SK-N-SH treated with all-trans-retinoic acid at 6 μM for 48 hours (cell line): ENCODE measurements around the gene NET1.

Experiments
- ATAC-seq: fragments of 200-7000 bp; cut with Tn5 transposase; 3 replicates; pipeline ENCODE4 v1.9.1; 2020; ENCODE audit warnings: mild to moderate bottlenecking, moderate library complexity
- ARNTL ChIP-seq: fragments of 450-650 bp; formaldehyde crosslinking; IDR thresholded peaks from 2 replicates; pipeline ENCODE4 v1.5.0; 2020; ENCODE audit warnings: low read depth, mild to moderate bottlenecking, moderate library complexity, borderline replicate concordance
- BACH2 ChIP-seq: fragments of 250-450 bp; sonication (Bioruptor Pico); IDR thresholded peaks from 2 replicates; pipeline ENCODE4 v1.9.0; 2021; ENCODE audit warnings: mild to moderate bottlenecking, borderline replicate concordance
- CREB5 ChIP-seq: fragments of 250-450 bp; sonication (Bioruptor Pico); IDR thresholded peaks from 2 replicates; pipeline ENCODE4 v1.5.1; 2020; ENCODE audit warnings: low read depth, mild to moderate bottlenecking, moderate library complexity
- CSRNP3 ChIP-seq: fragments of 250-450 bp; sonication (Bioruptor Pico); IDR thresholded peaks from 2 replicates; pipeline ENCODE4 v1.5.1; 2021; ENCODE audit warnings: mild to moderate bottlenecking, moderate library complexity
- ESRRG ChIP-seq: fragments of 250-450 bp; sonication (Bioruptor Pico); IDR thresholded peaks from 2 replicates; pipeline ENCODE4 v1.6.1; 2021; ENCODE audit warnings: mild to moderate bottlenecking
- GLIS3 ChIP-seq: fragments of 250-450 bp; sonication (Bioruptor Pico); IDR thresholded peaks from 2 replicates; pipeline ENCODE4 v1.5.0; 2020; ENCODE audit warnings: mild to moderate bottlenecking, moderate library complexity
- ISL1 ChIP-seq: fragments of 250-450 bp; sonication (Bioruptor Pico); IDR thresholded peaks from 2 replicates; pipeline ENCODE4 v2.1.2; 2022; ENCODE audit warnings: mild to moderate bottlenecking, moderate library complexity
- OSR1 ChIP-seq: fragments of 250-450 bp; sonication (Bioruptor Pico); IDR thresholded peaks from 2 replicates; pipeline ENCODE4 v1.8.0; 2022; ENCODE audit warnings: moderate library complexity, mild to moderate bottlenecking, inconsistent platforms
- POU6F1 ChIP-seq: fragments of 250-450 bp; sonication (Bioruptor Pico); IDR thresholded peaks from 2 replicates; pipeline ENCODE4 v1.8.0; 2021; ENCODE audit warnings: low read depth, mild to moderate bottlenecking, moderate library complexity, borderline replicate concordance
- PPARA ChIP-seq: fragments of 250-450 bp; sonication (Bioruptor Pico); IDR thresholded peaks from 2 replicates; pipeline ENCODE4 v1.5.0; 2020; ENCODE audit warnings: mild to moderate bottlenecking, borderline replicate concordance
- RARB ChIP-seq: fragments of 250-450 bp; sonication (Bioruptor Pico); IDR thresholded peaks from 2 replicates; pipeline ENCODE4 v1.8.0; 2021; ENCODE audit warnings: mild to moderate bottlenecking, moderate library complexity
- SNAI2 ChIP-seq: fragments of 250-450 bp; sonication (Bioruptor Pico); IDR thresholded peaks from 2 replicates; pipeline ENCODE4 v1.5.0; 2020; ENCODE audit warnings: mild to moderate bottlenecking, moderate library complexity
- TCF4 ChIP-seq: fragments of 250-450 bp; sonication (Bioruptor Pico); IDR thresholded peaks from 2 replicates; pipeline ENCODE4 v1.8.0; 2021; ENCODE audit warnings: mild to moderate bottlenecking, moderate library complexity, borderline replicate concordance
- TOX ChIP-seq: fragments of 250-450 bp; sonication (Bioruptor Pico); IDR thresholded peaks from 2 replicates; pipeline ENCODE4 v1.8.0; 2021; ENCODE audit warnings: mild to moderate bottlenecking, moderate library complexity, borderline replicate concordance
- TSHZ2 ChIP-seq: fragments of 250-450 bp; sonication (Bioruptor Pico); IDR thresholded peaks from 2 replicates; pipeline ENCODE4 v1.5.0; 2020; ENCODE audit warnings: mild to moderate bottlenecking, moderate library complexity
- ZC3H10 ChIP-seq: fragments of 250-450 bp; sonication (Bioruptor Pico); IDR thresholded peaks from 2 replicates; pipeline ENCODE4 v1.5.1; 2021; ENCODE audit warnings: mild to moderate bottlenecking, moderate library complexity
- ZFP3 ChIP-seq: fragments of 250-450 bp; sonication (Bioruptor Pico); IDR thresholded peaks from 2 replicates; pipeline ENCODE4 v1.5.0; 2020; ENCODE audit warnings: mild to moderate bottlenecking, moderate library complexity
- ZFP30 ChIP-seq: fragments of 450-650 bp; formaldehyde crosslinking; IDR thresholded peaks from 2 replicates; pipeline ENCODE4 v1.5.0; 2022; ENCODE audit warnings: mild to moderate bottlenecking, moderate library complexity
- ZNF565 ChIP-seq: fragments of 450-650 bp; formaldehyde crosslinking; conservative IDR thresholded peaks from 2 replicates; pipeline ENCODE4 v1.5.0; 2020; ENCODE audit warnings: low read depth, mild to moderate bottlenecking, moderate library complexity
- ZNF70 ChIP-seq: fragments of 450-650 bp; formaldehyde crosslinking; IDR thresholded peaks from 2 replicates; pipeline ENCODE4 v1.5.0; 2020; ENCODE audit warnings: mild to moderate bottlenecking, moderate library complexity
- ZNF8 ChIP-seq: fragments of 450-650 bp; formaldehyde crosslinking; IDR thresholded peaks from 2 replicates; pipeline ENCODE4 v1.5.0; 2020; ENCODE audit warnings: mild to moderate bottlenecking, moderate library complexity

NET1 gene

GRCh38 chr10:5480162-5480941, 68.0 kb downstream of the NET1 start (continued):
- TF ChIP-seq CSRNP3 (CRISPR knock-in tag) (no peak), POU6F1 (CRISPR knock-in tag) (no peak)

- TF ChIP-seq CSRNP3 (CRISPR knock-in tag) (no peak), BACH2 (CRISPR knock-in tag) (no peak), ZFP3 (no peak), SNAI2 (no peak), TSHZ2 (CRISPR knock-in tag) (no peak), ARNTL (CRISPR knock-in tag) (no peak), ZFP30 (no peak), GLIS3 (CRISPR knock-in tag) (no peak), ESRRG (CRISPR knock-in tag) (no peak), ZNF8 (CRISPR knock-in tag) (no peak), OSR1 (CRISPR knock-in tag) (no peak), ZC3H10 (CRISPR knock-in tag) (no peak)
- ATAC-seq, result no peak
Measured at GRCh38 chr10:5481121-5481520, 68.8 kb downstream of the NET1 start.

GRCh38 chr10:5482016-5482415, 69.7 kb downstream of the NET1 start:
- no peak for ATAC-seq
- TF ChIP-seq ARNTL (CRISPR knock-in tag), result no peak
- TF ChIP-seq ZNF565, result no peak
- TF ChIP-seq PPARA (CRISPR knock-in tag), result no peak
- no peak for TF ChIP-seq TSHZ2 (CRISPR knock-in tag)
- TF ChIP-seq TCF4 (CRISPR knock-in tag), result no peak
- TF ChIP-seq ZC3H10 (CRISPR knock-in tag), result no peak
- no peak for TF ChIP-seq TOX (CRISPR knock-in tag)
- TF ChIP-seq POU6F1 (CRISPR knock-in tag), result no peak
- no peak for TF ChIP-seq SNAI2
- TF ChIP-seq CREB5 (CRISPR knock-in tag), result no peak
- no peak for TF ChIP-seq ZFP30
- TF ChIP-seq OSR1 (CRISPR knock-in tag), result no peak
- no peak for TF ChIP-seq CSRNP3 (CRISPR knock-in tag)
- no peak for TF ChIP-seq ZFP3
- TF ChIP-seq RARB (CRISPR knock-in tag), result no peak
- no peak for TF ChIP-seq GLIS3 (CRISPR knock-in tag)
- no peak for TF ChIP-seq ZNF70 (CRISPR knock-in tag)
- TF ChIP-seq ISL1 (CRISPR knock-in tag), result no peak
